Activated CD8-positive, alpha-beta T cell treated with anti-CD3 and anti-CD28 coated beads for 36 hours (primary cell): ENCODE results near the gene CERS6. TPM values are rescaled to one million over a fixed set of nuclear protein-coding genes. Genes with fewer than 3 reads are reported as not detected.

ENCODE experiments used
- ATAC-seq: fragments of 200-7000 bp; cut with Tn5 transposase; one replicate; pipeline ENCODE4 v1.10.0; 2021; ENCODE audit warnings: mild to moderate bottlenecking, moderate library complexity
- CTCF ChIA-PET: fragments of 350-600 bp; sonication (Branson Sonifier 250); formaldehyde crosslinking; loops from one replicate; lab custom pipeline; 2021; ENCODE audit warnings: antibody characterized with exemption; lab: Charles Lee
- POLR2A ChIA-PET: fragments of 350-600 bp; sonication (Branson Sonifier 250); formaldehyde crosslinking; loops from one replicate; lab custom pipeline; 2021; ENCODE audit warnings: antibody characterized with exemption; lab: Charles Lee
- DNase-seq: peaks from one replicate; pipeline ENCODE4 v3.0.0-alpha.2; 2020
- H3K27ac Mint-ChIP-seq: one replicate; pipeline ENCODE4 v1.8.0; 2021; ENCODE audit warnings: mild to moderate bottlenecking, mixed read lengths
- H3K27me3 Mint-ChIP-seq: one replicate; pipeline ENCODE4 v1.8.0; 2021; ENCODE audit warnings: mixed read lengths
- H3K36me3 Mint-ChIP-seq: one replicate; pipeline ENCODE4 v1.8.0; 2021; ENCODE audit warnings: low read depth, mixed read lengths
- H3K4me1 Mint-ChIP-seq: one replicate; pipeline ENCODE4 v1.8.0; 2021; ENCODE audit warnings: low read depth, mixed read lengths
- H3K4me3 Mint-ChIP-seq: one replicate; pipeline ENCODE4 v1.8.0; 2021; ENCODE audit warnings: mild to moderate bottlenecking, moderate library complexity, mixed read lengths
- H3K9me3 Mint-ChIP-seq: one replicate; pipeline ENCODE4 v1.8.0; 2021; ENCODE audit warnings: mixed read lengths
- CTCF ChIP-seq: fragments of 200-600 bp; IDR thresholded peaks from one replicate; pipeline ENCODE4 v1.8.0; 2022; ENCODE audit warnings: antibody characterized with exemption, mild to moderate bottlenecking
- intact Hi-C: fragments of 100-400 bp; cut with micrococcal nuclease; formaldehyde crosslinking; loops from one replicate; pipeline ENCODE4 v1.10.0; 2022
- total RNA-seq, 2 experiments: library from RNA; stranded (reverse); gene quantifications; one replicate each; pipeline ENCODE4 v1.2.3, GENCODE V29; 2021

The CERS6 gene
- total RNA-seq, 2 experiments from 2014 or later: 15.4 to 16.1 TPM

GRCh38 chr2:168459256-168459655 is 3.2 kb downstream of the CERS6 start:
- Mint-ChIP-seq H3K9me3 (no peaks in the 10 kb centered on the region), H3K27ac (no peak overlapping the region), H3K4me3 (no peak overlapping the region), H3K36me3 (peaks cover 22% of the 10 kb centered on the region), H3K27me3 (no peaks in the 10 kb centered on the region), H3K4me1 (peaks cover 42% of the 10 kb centered on the region)
- no peak for ATAC-seq
- intact Hi-C loops: loop anchor here (5.0 kb wide), 1 partner anchor 33 kb away; no protein-coding TSS in a partner anchor
- TF ChIP-seq CTCF: no peak
- CTCF ChIA-PET: no interaction called here
- DNase-seq: no peak
- POLR2A ChIA-PET: no interaction called here

- ATAC-seq: no peak
These were observed 4.5 kb downstream of the CERS6 start for GRCh38 chr2:168460571-168460970.

GRCh38 chr2:168461178-168461941 is 5.3 kb downstream of the CERS6 start:
- DNase-seq: no peak
- TF ChIP-seq CTCF: no peak
- Mint-ChIP-seq H3K27ac (peak overlapping the region; percentile 1), H3K9me3 (no peaks in the 10 kb centered on the region), H3K4me1 (peaks cover 63% of the 10 kb centered on the region), H3K36me3 (peaks cover 28% of the 10 kb centered on the region), H3K4me3 (no peak overlapping the region), H3K27me3 (no peaks in the 10 kb centered on the region)
- CTCF ChIA-PET: no interaction called here
- no peak for ATAC-seq
- intact Hi-C loops: no loop called here
- POLR2A ChIA-PET: interaction anchor here (0.8 to 1.5 kb wide), 3 partner anchors 29 to 36 kb away, joined by 3 to 4 read pairs (median 3); no protein-coding TSS in a partner anchor

More at GRCh38 chr2:168460571-168460970, 4.5 kb downstream of the CERS6 start:
- no peak for DNase-seq
- H3K27me3 Mint-ChIP-seq: no peaks in the 10 kb centered on the region
- H3K27ac Mint-ChIP-seq: peak overlapping the region; percentile 10
- intact Hi-C loops: no loop called here
- peaks cover 28% of the 10 kb centered on the region for H3K36me3 Mint-ChIP-seq
- ChIA-PET POLR2A (interaction anchor here (1.0 to 1.5 kb wide), 2 partner anchors 30 to 37 kb away, joined by 3 to 4 read pairs; no protein-coding TSS in a partner anchor), CTCF (no interaction called here)
- H3K9me3 Mint-ChIP-seq: no peaks in the 10 kb centered on the region
- no peak for TF ChIP-seq CTCF
- peaks cover 56% of the 10 kb centered on the region for H3K4me1 Mint-ChIP-seq
- no peak overlapping the region for H3K4me3 Mint-ChIP-seq

- H3K27me3 Mint-ChIP-seq: no peaks in the 10 kb centered on the region
- ATAC-seq: no peak
- intact Hi-C loops: no loop called here
- peak overlapping the region; percentile 1 for H3K27ac Mint-ChIP-seq
- ChIA-PET POLR2A (no interaction called here), CTCF (no interaction called here)
- no peak overlapping the region for H3K4me3 Mint-ChIP-seq
- H3K9me3 Mint-ChIP-seq: no peaks in the 10 kb centered on the region
- H3K4me1 Mint-ChIP-seq: peaks cover 69% of the 10 kb centered on the region
- TF ChIP-seq CTCF: no peak
- DNase-seq: no peak
- peaks cover 28% of the 10 kb centered on the region for H3K36me3 Mint-ChIP-seq
These were observed 5.9 kb downstream of the CERS6 start for GRCh38 chr2:168461942-168462331.

GRCh38 chr2:168462543-168463045 is 6.5 kb downstream of the CERS6 start:
- H3K36me3 Mint-ChIP-seq: peaks cover 27% of the 10 kb centered on the region
- no peak for TF ChIP-seq CTCF
- no peaks in the 10 kb centered on the region for H3K9me3 Mint-ChIP-seq
- intact Hi-C loops: no loop called here
- ChIA-PET POLR2A (no interaction called here), CTCF (no interaction called here)
- H3K4me1 Mint-ChIP-seq: peaks cover 74% of the 10 kb centered on the region
- DNase-seq: no peak
- no peak overlapping the region for H3K4me3 Mint-ChIP-seq
- H3K27me3 Mint-ChIP-seq: no peaks in the 10 kb centered on the region
- no peak overlapping the region for H3K27ac Mint-ChIP-seq
- ATAC-seq: no peak
